CD4-positive, alpha-beta T cell treated with Interferon alpha-2 for 1 hour (primary cell): Measurements from ENCODE around the gene TBC1D3B.
A peak's percentile ranks its signal among the peaks of the same experiment; 100 is the strongest.
"Not testable (repeated sequence)": the region's sequence is repeated elsewhere in the genome, so short reads cannot be mapped to it uniquely, and the experiment has no call there.

Source experiments
- DNase-seq, 2 donors: peaks; one replicate each; pipeline ENCODE4 v3.0.0-alpha.2; 2020 to 2022

TBC1D3B gene

DNA sequence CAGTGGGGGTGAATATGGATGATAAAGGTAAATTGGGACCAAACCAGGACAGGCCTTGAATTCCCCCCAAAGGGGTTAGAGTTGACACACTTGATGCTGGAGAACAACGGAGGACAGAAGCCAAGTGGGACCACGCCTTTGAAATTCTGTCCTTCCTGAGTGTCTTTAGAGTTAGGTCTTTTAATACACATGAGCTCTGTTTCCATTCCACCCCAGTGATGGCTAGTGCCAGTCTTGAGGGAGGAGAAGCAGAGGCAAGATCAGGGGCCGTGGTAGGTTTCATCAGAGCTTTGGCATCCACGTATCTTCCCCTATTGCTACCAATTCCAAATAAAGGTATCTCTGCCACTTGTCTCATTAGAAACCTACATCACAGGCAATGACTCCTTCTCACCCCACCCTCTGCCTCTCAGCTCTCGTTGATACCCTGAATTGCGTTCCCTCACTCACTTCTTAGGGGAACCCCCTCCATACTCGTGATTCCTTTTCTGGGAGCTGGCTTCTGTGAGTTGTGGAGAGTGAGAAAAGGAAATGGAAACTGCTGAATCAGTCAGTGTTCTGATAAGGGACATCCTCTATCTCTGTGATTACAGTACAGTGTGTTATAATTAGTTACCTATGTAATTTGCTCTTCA is 22.5 kb upstream of the TBC1D3B start:
- DNase-seq = peak; percentile 66 to 77

DNA sequence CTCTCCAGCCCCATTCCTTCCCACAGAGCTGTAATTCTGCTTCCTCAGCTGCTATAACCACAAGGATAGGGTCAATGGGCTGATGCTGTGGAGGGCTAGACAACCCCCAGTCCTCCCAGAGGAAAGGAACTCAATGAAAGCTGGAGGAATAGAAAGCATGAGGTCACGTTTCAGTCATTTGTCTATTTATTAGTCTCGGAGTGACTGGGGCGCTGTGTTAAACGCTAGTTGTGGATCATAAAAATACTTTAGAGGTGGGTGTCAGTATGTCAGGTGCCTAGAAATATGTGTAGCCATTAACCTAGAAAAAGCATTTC is 20.9 kb upstream of the TBC1D3B start:
- no peak for DNase-seq

DNA sequence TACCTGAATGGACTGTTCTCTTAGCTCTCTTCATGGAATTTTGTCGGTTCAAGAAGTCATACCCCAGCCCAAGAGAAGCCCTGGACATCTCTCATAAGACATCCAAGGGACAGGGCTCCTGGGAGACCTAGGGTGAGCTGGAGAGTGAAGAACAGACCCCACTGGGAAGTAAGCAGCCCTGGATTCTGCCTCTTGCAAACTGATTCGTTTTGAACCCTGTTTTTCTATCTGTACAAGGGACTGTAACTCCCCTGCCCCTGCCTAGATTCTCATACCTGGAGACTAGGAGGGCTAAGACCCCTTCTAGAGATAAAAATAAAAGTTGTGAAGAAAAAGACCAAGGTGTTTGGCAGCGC is 19.7 kb upstream of the TBC1D3B start:
- DNase-seq = no peak

DNA sequence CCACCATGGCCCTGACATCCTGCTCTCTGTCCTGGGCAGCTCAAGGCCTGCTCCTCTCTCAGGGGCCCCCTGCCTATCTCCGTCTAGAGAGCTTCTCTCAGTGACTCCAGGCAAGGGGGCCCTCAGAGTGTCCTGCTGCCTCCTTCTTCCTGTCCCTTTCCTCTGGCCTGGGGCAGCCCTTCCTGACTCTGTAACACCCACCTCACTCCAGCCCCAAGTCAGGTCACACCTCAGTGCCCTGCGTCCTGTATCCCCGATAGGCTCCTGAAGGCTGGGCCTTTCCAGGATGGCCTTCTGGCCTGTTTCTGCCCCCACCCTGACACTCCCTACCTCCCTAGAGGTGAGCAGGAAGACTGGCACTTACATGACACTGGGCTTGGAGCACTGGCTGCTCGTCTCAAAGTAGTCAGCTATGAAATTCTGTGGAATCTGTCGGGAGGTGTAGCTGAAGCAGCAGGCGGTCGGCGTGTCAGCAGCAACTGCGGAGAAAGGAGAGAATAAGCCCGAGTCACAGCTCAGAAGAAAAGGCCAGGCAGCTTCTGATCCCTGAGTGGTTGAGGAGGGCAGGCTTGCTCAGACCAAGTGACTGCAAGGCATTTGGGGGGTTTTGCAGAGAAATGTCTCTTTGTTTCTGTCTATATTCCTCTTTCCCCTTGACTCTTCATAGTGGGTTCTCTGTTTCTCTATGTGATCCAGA is 19.1 kb upstream of the TBC1D3B start:
- DNase-seq = no peak

DNA sequence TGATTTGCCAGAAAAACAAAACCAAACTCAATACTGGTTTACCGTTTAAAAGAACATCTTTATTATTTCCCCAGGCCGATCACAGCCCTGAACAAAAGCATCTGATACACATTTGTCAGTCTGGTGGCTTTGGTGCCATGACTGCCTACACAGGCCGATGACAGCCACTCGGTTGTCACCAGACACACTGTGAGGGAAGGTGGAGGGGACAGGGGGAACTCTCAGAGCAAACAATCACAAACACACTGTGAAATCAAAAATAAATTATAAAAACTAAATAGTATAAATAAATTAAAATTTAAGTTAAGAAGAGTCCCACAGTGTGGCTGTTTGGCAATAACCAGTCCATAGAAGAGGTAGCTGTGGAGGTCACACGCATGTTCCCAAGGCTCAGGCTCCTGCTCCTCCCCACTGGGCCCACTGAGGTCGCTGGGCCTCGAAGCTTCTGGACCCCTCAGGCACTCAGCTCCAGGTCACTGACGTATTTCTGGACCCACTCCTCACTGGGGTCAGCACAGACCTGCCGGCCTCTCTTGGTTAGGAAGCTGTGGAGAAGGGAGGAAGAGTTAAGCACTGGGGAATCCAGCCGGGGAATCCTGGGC is 18.5 kb upstream of the TBC1D3B start:
- not testable (repeated sequence) for DNase-seq

DNA sequence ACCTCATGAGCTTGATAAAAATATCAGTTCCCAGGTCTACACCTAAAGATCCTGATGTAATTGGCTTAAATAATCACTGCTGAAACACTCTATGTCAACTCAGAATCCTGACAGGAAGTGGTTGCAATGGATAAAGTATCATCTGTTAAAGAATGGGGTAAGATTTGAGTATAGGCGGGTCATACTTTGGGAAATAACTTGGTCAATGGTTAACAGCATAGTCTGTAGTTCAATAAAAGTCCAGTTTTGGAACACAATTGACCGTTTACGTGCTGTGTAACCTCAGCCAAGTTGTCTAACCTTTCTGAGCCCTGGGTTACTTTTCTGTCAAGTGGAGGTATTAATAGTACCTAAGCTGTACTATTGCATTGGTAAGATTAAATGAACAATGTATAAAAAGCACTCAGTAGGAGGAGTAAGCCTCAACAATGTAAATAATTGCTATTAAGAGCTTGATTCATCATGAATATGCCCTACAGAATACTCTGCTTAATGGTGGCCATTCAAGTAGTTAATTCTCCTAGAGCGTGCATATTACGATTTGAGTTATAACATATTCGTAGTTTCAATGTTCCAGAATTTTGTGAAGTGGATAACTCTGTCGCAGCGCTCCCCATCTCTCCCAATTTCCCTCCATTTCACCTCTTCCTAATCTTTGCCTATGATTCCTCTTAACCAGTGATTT is 17.9 kb upstream of the TBC1D3B start:
- DNase-seq = not testable (repeated sequence)

DNA sequence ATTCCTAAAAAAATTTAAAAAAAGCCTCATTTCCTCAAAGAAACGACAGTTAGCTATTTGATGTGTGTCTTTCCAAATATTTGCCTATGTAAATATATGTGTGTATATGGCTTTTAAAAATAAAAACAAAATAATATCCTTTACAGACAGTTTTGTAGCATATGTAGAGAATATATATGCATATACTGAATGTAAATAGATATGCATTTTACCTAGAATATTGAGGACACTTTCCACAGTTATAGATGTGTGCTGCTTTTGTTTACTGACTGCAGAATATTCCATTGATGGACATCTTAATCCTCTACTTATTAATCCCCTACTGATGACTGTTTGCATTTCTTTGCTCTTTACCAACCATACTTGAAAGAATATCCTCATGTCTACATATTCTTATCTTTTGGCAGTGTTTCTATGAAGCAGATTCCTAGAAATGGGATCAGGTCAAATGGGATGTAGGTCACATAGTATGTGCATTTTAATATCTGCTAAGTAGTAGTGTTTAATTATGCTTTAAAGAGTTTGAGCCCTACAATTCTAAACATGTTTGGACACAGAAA is 16.9 kb upstream of the TBC1D3B start:
- DNase-seq = no peak

DNA sequence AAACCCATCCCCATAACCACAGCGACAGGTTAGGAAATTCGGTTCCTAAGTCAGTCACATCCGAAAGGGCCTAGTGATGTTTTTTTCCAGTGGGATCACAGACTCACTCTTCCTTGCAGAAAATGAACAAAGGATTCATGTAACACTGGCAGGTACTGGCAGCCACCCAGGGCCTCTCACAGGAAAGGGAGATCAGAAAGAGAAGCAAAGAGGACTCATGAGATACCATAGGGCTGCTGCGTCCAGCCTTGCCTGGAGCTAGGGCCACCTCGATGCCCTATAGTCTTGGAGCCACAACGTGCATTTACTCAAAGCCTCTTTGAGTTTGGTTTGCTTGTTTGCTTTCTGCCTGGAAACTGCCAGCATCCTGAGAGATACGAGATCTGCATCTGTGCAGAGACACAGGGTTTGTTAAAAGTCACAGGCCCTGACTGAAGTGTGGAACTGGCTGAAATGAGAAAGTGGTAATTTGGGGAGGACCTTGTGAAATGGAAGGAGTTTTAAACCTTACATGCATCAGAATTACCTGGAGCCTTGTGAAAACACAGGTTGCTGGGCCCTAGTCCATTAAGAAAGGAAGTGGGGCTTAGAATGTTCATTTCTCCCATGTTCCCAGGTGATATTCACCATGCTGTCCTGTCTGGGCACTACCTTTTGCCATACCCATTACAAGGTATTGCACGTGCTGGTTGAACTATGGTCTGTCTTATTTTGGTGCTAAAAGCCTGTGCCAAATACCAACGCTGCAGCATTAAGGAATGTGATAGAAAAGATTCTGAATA is 14.3 kb upstream of the TBC1D3B start:
- not testable (repeated sequence) for DNase-seq

DNA sequence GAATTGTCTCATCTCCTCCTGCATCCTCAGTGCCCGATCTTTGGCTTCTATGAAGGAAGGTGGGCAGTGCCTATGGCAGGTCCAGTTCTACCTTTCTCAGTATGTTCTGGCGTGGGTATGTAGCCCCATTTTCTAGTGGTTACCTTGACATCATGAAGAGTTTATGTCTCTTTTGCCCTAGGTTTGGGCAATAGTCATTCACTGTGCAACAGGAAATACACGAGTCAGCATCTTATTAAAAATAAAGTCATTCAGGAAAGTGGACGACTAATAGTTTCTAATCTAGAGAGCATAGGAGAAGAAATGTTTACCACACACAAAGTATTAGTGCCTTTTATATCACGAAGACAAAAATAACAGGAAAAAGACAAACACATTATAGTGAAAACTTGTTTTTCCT is 13.6 kb upstream of the TBC1D3B start:
- DNase-seq = not testable (repeated sequence)

DNA sequence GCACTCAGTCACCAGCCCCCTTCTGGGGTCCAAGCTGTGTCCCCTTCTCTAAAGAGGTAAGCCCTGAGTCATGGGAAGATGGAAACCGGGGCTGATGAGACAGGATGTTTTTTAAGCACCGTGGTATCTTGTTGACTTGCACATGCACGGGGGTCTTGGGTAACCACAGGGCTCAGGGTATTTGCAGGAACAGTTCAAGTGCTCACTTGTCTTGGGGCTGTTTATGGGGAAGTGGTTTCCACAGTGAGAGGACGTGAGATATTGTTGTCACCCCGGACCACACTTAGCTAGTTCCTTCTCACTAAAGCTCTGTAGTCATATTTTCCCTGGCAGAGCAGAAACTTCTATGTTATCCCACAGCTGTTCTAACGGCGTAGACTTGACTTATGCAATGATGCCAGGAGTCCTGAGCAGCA is 12.5 kb upstream of the TBC1D3B start:
- DNase-seq = peak; percentile 54 to 70

DNA sequence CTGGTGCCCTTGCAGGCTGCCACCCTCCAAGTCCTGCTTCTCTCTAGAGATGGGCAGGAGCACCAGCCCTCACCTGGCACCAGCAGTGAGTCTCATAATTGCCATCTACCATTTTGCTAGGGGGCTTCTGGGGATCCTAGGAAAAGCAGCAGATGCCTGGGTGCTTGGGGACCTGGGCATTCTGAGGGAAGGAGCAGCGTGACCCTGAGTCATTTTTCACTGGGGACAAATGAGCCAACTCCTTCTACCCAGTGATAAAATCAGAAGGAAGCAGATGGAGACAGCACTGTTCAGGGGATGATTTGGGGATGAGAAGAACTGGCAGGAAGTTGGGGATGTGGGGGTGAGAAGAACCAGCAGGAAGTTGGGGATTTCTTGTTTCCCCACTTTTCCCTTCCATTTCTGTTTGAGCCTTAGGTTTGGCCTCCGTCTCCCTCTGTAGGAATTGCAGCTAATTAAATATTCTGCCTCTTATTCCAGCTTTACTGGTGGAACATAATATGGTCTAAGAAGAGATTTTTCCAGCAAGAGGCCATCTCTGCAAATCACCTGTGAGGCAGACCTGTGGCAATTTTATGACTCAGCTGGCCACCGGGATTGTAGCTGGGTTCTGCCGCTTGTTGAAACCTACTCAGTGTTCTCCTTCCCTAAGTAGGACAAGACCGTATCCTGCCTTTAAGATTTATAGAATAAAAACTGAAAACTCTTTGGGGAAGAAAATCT is 11.7 kb upstream of the TBC1D3B start:
- DNase-seq = not testable (repeated sequence)

DNA sequence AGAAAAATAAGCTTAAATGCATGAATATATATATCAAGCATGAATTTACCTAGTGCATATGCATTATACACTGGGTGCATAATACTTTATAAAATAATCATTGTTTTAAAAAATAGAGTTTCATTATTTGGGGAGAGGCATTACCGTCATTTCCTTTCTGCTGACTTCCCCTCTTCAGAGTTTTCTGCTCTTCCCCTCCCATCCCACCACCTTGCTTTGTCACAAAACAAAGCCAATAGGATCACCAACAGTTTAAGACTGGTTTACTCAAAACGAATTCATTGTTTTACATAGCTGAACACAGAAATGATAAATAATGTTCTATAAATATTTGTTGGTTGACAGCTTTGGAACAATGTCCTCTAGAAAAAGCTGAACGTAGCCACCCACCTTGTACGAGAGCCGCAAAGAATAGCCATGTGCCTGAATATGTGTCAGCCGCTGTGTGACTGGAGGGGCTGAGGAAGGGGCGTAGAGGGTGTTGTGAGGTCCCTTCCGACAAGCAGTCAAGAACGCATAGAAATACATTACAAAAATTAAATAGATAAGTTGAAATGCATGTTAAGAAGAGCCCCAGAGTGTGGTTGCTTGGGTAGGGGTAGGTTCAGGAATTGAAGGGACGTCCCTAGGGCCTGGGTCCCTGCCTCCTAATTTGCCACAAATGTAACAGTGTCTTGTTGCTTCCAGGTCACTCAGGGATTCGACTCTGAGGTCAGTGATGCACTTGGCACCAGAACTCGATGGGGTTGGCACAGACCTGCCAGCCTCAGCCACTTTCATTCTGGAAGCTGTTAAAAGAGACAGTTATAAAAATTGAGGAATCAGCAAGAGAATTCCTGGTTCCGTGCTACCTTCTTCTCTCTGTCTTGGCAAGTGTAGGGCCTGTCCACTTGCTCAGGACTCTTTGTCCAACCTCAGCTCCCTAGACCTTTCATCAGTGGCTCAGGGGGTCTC is 10.7 kb upstream of the TBC1D3B start:
- DNase-seq = not testable (repeated sequence)

DNA sequence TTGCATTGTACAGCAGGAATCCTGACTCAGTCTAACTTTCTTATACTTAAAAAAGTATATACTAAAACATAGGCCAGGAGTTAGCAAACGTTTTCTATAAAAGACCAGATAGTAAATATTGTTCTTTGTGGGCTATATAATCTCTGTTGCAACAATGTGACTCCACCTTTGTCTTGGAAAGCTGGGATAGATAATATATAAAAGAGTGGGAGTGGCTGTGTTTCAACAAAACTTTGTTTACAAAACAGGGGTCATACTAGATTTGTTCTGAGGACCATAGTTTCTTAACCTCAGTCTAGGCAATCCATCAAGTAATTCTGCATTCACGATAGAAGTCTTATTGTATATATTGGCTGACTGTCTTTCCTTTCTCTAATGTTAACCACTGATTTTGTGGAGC is 9.0 kb upstream of the TBC1D3B start:
- no peak for DNase-seq

DNA sequence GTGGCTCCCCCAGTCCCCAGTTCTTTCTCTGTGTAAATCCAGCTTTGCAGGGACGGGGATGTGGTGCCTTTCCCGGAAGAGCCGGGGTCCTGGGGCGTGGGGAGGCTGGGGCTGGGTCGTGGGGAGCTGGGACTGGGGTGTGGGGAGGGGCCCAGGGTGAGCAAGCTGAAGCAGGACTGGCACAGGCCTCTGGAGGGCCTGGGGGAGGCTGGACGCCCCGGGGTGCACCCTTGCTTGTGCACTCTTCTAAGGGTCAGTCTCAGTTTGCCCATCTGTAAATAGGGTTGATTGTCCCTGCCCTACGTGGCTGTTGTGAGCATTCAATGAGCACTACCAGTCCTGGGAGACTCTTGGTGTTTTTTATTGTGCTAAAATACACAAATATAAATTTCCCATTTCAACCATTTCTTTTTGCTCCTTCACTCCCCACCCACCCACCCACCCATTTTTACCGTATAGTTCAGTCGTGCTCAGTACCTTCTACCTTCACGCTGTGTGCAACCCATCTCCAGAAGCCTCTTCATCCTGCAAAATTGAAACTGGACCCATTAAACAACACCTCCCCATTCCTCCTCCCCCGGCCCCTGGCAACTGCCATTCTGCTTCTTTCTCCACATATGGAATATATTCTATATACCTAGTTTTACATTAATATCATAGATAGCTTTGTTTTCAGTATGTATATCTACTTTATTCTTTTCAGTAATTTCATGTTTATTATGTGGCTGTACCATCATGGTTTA is 7.8 kb upstream of the TBC1D3B start:
- DNase-seq = no peak

DNA sequence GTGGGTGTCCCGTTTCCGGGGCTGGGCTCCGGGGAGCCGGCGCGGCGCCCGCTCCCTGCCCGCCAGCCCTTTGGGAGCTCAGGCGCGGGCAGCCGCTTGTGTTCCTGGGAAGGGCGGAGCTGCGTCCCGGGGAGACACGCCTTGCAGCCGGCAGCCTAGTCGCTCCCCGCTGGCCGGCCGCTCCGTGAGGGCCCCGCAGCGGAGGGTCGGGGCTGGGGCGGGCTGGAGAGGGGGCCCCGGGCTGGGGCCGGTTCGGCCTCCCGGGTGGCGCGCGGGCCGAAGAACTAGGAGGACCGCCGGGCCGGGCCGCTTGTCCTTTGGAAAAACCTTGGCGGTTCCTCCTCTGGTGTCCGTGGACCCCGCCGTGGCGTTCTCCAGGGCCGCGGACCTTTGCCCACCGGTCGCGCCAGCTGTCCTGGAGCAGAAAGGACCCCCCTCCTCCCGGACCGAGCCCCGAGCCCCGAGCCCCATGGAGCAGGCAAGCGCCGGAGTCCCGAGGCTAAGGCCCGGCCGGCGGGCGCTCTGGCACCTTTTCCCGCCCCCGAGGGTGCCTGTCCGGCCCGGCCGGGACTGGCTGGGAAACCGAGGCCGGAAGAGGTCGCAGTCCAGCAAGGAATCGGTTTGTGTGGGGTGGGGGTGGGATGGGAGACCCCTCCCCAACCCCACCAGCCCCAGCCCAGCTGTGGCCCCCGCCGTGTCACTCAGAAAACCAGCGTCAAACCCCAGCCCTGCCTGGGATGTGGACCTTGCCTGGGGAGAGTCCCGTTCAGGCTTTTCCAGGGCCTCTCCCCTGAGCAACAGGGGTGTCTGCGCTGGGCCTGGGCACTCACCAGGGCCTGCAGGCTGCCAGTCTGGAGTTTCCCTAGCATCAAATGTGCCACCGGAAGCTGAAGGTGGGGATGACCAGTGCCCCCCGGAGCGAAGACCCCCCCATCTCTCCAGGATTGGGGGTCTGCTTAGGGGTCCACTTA is 6.8 kb upstream of the TBC1D3B start:
- DNase-seq = no peak

DNA sequence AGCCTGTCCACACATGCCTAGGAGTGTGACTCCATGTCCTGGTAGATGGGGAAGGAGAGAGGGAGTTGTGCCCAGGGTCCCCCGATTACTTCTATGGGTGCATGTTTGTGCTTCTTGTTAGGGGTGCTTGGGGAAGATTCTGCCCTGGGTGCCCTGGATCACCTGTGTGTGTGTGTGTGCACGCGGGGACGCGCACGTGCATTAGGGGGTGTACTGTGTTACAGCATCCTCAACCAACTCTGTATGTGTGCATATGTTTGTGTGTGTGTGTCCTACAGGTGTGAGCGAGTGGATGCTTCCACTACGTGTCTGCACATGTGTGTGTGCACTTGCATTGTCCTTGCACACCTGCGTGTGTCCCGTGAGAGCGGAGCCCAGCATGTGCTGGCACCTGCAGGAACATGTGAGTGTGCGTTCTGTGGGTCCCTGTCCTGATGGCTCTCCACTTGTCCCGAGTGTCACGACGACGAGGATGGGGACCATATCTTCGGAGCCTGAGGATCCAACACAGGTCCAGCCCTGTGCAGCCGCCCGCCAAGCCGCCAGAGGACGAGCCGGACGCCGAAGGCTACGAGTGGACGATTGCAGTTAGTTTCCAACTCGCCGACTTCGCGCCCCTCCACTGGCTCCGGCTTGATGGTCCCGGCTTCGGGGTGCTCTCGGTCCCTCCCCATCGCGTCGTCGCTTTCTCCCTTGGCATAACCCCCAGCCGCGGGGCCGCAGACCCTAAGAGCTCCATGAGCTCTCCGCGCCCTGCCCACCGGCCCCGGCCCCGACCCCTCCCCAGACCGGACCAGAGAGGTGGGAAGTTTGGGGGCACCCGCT is 6.0 kb upstream of the TBC1D3B start:
- DNase-seq = no peak

DNA sequence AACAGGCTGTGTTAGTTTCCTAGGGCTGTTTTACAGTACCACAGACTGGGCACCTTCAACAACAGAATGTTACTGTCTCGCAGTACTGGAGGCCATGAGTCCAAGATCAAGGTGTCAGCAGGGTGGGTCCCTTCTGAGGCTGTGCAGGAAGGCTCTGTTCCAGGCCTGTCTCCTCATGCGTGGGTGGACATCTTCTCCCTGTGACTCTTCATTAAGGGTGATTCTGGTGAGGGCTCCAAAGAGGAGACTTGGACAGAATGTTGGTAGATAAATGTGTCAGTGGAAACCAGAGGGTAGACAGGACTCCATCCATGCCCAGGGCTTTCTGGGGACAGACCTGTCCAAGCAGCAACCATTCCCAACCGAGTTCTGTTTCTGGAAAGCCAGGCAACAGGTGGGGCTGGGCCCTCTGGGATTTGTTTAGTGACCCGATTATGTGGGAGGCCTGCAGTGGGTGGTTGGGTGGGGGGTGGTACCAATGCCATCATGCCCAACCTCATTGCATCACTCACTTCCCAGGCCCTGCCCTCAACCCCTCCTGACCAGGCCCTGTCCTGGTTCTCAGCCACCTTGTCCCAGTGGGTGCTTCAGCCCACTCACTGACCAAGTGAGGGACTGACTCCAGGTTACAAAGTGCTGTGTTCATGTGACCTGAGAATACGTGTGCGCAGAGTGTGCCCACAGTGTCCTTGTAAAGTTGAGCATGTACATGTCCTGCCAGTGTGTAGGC is 5.2 kb upstream of the TBC1D3B start:
- DNase-seq = not testable (repeated sequence)
